ENCODE results near the gene SOX6. TPM values are rescaled to one million over a fixed set of nuclear protein-coding genes. Genes with fewer than 3 reads are reported as not detected.

SOX6 gene
- total and polyA plus RNA-seq, 7 donors = 0.61 to 47.6 (median 14.6) TPM

DNA sequence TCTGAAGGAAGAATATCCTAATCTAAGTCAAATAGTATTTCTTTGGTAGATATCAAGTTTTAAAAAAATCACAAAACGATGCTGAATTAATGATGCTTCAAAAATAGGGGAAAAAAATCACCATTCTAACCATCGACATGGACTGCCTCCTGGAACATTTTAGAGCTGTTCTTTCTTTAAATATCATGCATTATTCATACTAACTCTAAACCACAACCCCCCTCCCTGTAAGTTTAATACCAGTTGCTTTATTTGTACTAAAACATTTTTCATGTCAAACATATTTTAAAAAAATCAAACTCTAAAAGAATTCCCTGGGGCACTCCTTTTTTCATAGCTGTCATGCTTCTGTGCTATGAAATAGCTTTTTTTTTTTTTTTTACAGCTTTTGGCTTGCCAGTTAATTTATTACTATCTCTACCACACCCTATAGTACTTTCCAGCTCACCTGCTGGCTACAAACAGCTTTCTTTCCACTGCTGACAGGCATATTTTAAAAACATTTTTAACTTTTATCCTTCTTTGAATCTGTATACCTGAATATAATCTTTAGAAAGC, 256.9 kb downstream of the SOX6 start:
- Histone ChIP-seq H3K36me3 (ENCODE audit: insufficient read depth in 1 of 2, low read depth in 1 of 2) (no peaks in the 10 kb centered on the region), H3K27ac (no peak overlapping the region), H3K9me3 (no peaks in the 10 kb centered on the region), H3K4me1 (peaks cover 7% of the 10 kb centered on the region), H3K4me3 (no peak overlapping the region), H3K27me3 (ENCODE audit: insufficient read depth in 3 of 3, low read length in 2 of 3) (no peaks in the 10 kb centered on the region)
- DNase-seq (no peak), ATAC-seq (no peak)
- 86 to 92% (median 90%) methylated on average over 2 of the region's 2 CpGs for WGBS, 3 donors
- intact Hi-C loops (cut with DNase I) = no loop called here
- TF ChIP-seq, protein P1, sequence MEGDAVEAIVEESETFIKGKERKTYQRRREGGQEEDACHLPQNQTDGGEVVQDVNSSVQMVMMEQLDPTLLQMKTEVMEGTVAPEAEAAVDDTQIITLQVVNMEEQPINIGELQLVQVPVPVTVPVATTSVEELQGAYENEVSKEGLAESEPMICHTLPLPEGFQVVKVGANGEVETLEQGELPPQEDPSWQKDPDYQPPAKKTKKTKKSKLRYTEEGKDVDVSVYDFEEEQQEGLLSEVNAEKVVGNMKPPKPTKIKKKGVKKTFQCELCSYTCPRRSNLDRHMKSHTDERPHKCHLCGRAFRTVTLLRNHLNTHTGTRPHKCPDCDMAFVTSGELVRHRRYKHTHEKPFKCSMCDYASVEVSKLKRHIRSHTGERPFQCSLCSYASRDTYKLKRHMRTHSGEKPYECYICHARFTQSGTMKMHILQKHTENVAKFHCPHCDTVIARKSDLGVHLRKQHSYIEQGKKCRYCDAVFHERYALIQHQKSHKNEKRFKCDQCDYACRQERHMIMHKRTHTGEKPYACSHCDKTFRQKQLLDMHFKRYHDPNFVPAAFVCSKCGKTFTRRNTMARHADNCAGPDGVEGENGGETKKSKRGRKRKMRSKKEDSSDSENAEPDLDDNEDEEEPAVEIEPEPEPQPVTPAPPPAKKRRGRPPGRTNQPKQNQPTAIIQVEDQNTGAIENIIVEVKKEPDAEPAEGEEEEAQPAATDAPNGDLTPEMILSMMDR (IDR thresholded peaks at IDR 0.05) = no peak

DNA sequence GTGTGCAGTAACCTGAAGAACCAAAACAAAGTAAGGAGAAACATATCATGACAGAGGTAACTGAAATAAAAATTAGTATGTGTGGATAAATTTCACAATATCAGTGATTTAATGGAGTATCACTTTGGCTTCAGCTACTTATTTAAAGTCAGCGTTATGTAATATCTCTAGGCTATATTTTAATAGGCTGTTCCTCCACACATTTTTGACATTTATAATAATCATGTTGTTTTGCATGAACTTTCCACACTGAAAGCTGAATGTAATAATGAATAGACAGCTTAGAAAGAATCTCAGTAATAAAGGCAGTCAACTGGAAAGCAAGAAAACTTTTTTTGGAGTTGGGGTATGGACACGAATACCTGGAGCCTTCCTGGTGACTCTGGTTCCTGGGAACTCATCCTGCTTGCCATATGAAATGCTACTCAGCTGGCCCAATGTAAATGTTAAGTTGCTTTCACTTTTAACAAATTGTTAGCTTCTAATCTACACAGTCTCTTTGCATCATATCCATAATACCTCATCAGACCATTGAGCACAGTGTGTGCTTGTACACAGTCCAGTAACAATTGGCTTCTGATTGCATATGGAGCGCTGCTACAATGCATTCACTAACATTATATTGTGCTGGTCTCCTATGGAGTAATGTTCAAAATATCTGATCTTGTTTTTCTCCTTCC, 257.7 kb downstream of the SOX6 start:
- H3K4me1 ChIP-seq = peaks cover 14% of the 10 kb centered on the region
- H3K9me3 ChIP-seq = no peaks in the 10 kb centered on the region
- H3K27ac ChIP-seq = no peak overlapping the region
- no peak for DNase-seq
- no peak for ATAC-seq
- intact Hi-C loops (cut with DNase I) = no loop called here
- TF ChIP-seq, protein P1 (IDR thresholded peaks at IDR 0.05) = no peak
- no peaks in the 10 kb centered on the region for H3K36me3 ChIP-seq (ENCODE audit: insufficient read depth in 1 of 2, low read depth in 1 of 2)
- no peak overlapping the region for H3K4me3 ChIP-seq
- no peaks in the 10 kb centered on the region for H3K27me3 ChIP-seq (ENCODE audit: insufficient read depth in 3 of 3, low read length in 2 of 3)
- 82 to 90% (median 88%) methylated on average over 3 of the region's 3 CpGs for WGBS, 3 donors

DNA sequence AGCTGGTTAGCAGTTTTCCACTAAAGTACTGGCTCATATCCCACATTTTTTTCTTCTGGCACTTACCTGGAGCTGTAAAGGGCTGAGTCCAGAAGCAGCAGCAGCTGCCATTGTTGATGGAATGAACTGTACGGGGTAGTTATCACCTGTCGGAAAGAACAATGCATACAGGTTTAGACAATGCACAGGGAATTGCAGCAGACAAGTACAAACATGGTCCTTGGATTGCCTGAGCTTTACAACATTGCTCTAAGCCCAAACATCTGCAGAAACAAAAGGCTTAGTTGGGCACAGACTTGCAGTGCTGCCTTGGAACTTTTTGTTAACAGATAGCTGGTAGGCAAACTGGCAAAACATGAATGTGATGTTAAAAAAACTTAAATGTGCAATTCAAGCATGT, 258.8 kb downstream of the SOX6 start:
- TF ChIP-seq, protein P1 (IDR thresholded peaks at IDR 0.05) = no peak
- H3K36me3 ChIP-seq (ENCODE audit: insufficient read depth in 1 of 2, low read depth in 1 of 2) = no peaks in the 10 kb centered on the region
- 43 to 45% (median 43%) methylated on average over 2 of the region's 2 CpGs for WGBS, 3 donors
- intact Hi-C loops (cut with DNase I) = no loop called here
- ATAC-seq = no peak
- H3K9me3 ChIP-seq = no peaks in the 10 kb centered on the region
- no peaks in the 10 kb centered on the region for H3K27me3 ChIP-seq (ENCODE audit: insufficient read depth in 3 of 3, low read length in 2 of 3)
- H3K4me1 ChIP-seq = peaks cover 25% of the 10 kb centered on the region
- DNase-seq = no peak
- H3K4me3 ChIP-seq = no peak overlapping the region
- no peak overlapping the region for H3K27ac ChIP-seq

DNA sequence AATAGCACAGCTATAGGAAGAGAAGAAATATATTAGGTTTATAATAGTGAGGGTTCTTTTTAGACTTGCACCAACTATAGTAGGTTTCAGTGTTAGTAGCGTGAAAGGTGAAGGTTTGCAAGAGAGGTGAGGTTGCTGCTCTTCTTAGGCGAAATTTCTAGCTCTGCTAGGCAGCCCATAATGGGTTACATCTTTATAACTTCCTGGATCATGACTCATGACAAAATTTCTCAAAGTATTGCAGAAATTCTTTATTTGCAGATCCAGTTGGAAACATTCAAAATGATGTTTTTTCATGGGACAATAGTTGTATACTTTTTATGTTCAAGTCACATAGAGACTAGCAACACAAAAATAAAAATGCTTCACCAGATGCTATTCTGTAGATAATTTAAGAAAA, 260.0 kb downstream of the SOX6 start:
- DNase-seq = no peak
- no peaks in the 10 kb centered on the region for H3K36me3 ChIP-seq (ENCODE audit: insufficient read depth in 1 of 2, low read depth in 1 of 2)
- WGBS, 3 donors = 94 to 98% (median 96%) methylated on average over 2 of the region's 2 CpGs
- no peak for ATAC-seq
- no peak overlapping the region for H3K27ac ChIP-seq
- TF ChIP-seq, protein P1 (IDR thresholded peaks at IDR 0.05) = no peak
- intact Hi-C loops (cut with DNase I) = no loop called here
- H3K4me3 ChIP-seq = no peak overlapping the region
- H3K9me3 ChIP-seq = no peaks in the 10 kb centered on the region
- H3K4me1 ChIP-seq = peaks cover 26% of the 10 kb centered on the region
- H3K27me3 ChIP-seq (ENCODE audit: insufficient read depth in 3 of 3, low read length in 2 of 3) = no peaks in the 10 kb centered on the region

DNA sequence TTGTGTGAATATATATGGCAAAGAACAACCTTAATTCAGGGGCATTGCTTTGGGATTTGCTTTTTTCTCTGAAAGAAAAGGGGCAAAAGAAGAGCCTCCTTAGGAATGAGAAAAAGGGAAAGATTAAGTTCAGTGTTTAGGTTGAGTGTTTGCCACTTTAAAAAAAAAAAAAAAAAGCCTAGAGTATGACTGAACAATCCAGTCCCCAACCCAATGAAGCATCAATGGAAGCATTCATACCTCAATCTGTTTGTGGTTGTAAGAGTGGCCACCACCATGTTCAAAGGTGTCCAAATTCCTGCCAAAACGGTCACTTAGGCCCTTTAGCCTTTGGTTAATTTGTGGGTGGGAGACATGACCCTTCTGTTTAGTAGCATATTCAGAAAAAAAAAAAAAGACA, 260.6 kb downstream of the SOX6 start:
- Histone ChIP-seq H3K36me3 (ENCODE audit: insufficient read depth in 1 of 2, low read depth in 1 of 2) (no peaks in the 10 kb centered on the region), H3K4me1 (peaks cover 25% of the 10 kb centered on the region), H3K9me3 (no peaks in the 10 kb centered on the region), H3K27me3 (ENCODE audit: insufficient read depth in 3 of 3, low read length in 2 of 3) (no peaks in the 10 kb centered on the region), H3K4me3 (no peak overlapping the region), H3K27ac (no peak overlapping the region)
- intact Hi-C loops (cut with DNase I) = no loop called here
- DNase-seq (no peak), ATAC-seq (no peak)
- WGBS, 3 donors = 85 to 89% (median 87%) methylated on average over 1 of the region's 1 CpG
- TF ChIP-seq, protein P1 (IDR thresholded peaks at IDR 0.05) = no peak

Measured in psoas muscle (tissue), 8 donors.